Muscle layer of duodenum (tissue), 2 donors: ENCODE data around the gene PLCD4.

Experiments
- H3K27ac ChIP-seq: one replicate; pipeline ENCODE4 v1.7.0; 2013; ENCODE audit warnings: mild to moderate bottlenecking, low read length
- H3K27me3 ChIP-seq: one replicate; pipeline ENCODE4 v1.7.0; 2013; ENCODE audit warnings: low read depth, mild to moderate bottlenecking, control low read depth, low read length
- H3K36me3 ChIP-seq, 2 donors: one replicate each; pipeline ENCODE4 v1.7.0; 2013; ENCODE audit warnings: low read length in 2 of 2, control low read depth in 1 of 2, mild to moderate bottlenecking in 1 of 2; ENCODE audit not compliant: insufficient read depth in 2 of 2, control insufficient read depth in 1 of 2
- H3K4me1 ChIP-seq, 2 donors: one replicate each; pipeline ENCODE4 v1.7.0; 2013; ENCODE audit warnings: low read length in 2 of 2, mild to moderate bottlenecking in 2 of 2, control low read depth in 1 of 2, moderate library complexity in 1 of 2; ENCODE audit not compliant: insufficient read depth in 2 of 2, control insufficient read depth in 1 of 2
- H3K4me3 ChIP-seq, 2 donors: one replicate each; pipeline ENCODE4 v1.7.0; 2013; ENCODE audit warnings: low read length in 2 of 2, low read depth in 1 of 2, mild to moderate bottlenecking in 1 of 2
- H3K9me3 ChIP-seq, 2 donors: one replicate each; pipeline ENCODE4 v1.7.0; 2013; ENCODE audit warnings: low read length in 2 of 2, control low read depth in 1 of 2, mild to moderate bottlenecking in 1 of 2; ENCODE audit not compliant: control insufficient read depth in 1 of 2
- donor health status: healthy.

PLCD4 gene

DNA sequence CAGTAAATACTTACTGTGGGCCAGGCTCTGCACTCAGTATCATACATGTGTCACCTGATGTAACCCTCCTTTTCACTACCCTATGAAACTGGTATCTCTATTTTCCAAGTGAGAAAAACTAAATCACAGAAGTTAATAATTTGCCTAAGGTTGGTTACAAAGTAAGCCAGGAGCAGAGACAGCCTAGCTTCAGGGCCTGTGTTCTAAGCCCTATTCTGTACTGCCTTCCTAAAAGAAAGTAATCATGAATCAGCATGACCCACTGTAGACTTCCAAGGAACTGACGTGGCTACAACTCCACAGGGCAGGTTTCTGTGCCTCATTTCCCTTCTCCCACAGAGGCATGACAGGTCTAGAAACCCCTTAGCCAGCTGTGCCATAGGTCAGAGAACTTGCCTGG, 37.4 kb downstream of the PLCD4 start:
- H3K4me3 ChIP-seq = no peak overlapping the region
- H3K9me3 ChIP-seq = no peaks in the 10 kb centered on the region
- H3K4me1 ChIP-seq = no peaks in the 10 kb centered on the region
- peaks cover 55 to 81% of the 10 kb centered on the region in 2 donors for H3K36me3 ChIP-seq
- no peak overlapping the region for H3K27ac ChIP-seq
- H3K27me3 ChIP-seq = no peaks in the 10 kb centered on the region

DNA sequence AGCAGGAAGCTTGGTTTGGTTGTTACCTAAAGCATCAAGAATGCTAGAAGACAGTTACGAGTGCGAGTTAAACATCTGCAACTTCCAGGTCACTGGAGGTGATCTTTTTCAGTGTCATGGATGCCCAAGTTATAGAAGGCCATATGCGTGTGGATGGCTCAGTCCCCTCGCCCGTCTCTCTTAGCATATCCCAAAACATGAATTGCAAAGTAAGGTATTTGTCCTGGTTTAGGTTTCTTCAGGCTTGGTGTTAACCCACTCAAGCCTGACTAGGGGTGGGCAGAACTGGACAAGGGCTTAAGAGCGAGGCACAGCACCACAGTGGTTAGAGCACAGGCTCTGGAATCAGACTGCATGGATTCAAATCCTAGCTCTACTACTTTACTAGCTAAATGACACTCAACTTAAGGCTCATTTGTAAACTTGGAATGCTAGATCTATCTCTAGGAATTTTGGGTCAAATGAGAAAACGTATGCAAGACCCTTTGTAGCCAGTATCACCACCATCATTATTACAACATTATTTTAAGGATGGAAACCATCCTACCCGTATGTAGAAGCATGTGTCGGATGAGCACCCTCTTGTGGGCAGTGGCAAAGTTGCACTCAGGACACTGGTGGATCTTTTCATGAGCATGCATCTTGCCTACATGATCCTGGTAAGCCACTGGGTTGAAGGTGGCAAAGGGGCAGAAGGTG, 40.5 kb downstream of the PLCD4 start:
- Histone ChIP-seq H3K27ac (no peak overlapping the region), H3K4me3 (no peak overlapping the region), H3K36me3 (peaks cover 76 to 82% of the 10 kb centered on the region in 2 donors), H3K4me1 (no peaks in the 10 kb centered on the region), H3K9me3 (no peaks in the 10 kb centered on the region), H3K27me3 (no peaks in the 10 kb centered on the region)

DNA sequence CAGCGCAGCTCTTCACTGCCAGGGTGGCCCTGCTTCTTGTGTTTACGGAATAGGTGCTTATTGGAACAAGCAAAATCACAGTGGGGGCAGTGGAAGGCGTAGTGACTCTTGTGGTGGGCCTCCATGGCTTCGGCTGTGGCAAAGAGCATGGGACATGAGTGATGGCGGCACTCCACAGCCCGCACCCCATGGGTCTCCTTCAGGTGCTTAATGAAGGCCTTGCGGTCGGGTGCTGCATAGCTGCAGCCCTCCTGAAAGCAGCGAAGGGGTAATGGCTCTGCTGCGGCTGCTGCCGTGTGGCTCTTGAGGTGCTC, 41.0 kb downstream of the PLCD4 start:
- Histone ChIP-seq H3K36me3 (peaks cover 73 to 79% of the 10 kb centered on the region in 2 donors), H3K4me3 (no peak overlapping the region), H3K27me3 (no peaks in the 10 kb centered on the region), H3K4me1 (no peaks in the 10 kb centered on the region), H3K27ac (no peak overlapping the region), H3K9me3 (no peaks in the 10 kb centered on the region)

DNA sequence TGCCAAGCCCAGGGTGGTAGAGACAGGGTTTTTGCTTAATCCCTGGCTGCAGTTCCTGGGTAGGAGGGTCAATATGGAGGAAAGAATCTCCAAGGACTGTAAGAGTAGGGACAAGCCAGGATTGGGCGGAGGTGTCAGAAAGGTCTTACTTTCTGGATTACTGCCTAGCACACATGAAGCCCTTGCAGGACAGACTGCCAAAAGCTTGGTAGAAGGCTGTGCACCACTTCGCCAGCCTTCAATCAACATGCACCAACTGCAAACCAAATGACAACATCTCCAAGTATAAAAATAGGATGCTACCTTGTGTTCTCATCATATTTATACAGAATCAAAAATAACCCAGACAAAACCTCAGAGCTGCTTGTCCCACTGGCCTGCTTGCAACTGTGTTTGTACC, 48.1 kb downstream of the PLCD4 start:
- H3K27me3 ChIP-seq = no peaks in the 10 kb centered on the region
- no peak overlapping the region for H3K4me3 ChIP-seq

DNA sequence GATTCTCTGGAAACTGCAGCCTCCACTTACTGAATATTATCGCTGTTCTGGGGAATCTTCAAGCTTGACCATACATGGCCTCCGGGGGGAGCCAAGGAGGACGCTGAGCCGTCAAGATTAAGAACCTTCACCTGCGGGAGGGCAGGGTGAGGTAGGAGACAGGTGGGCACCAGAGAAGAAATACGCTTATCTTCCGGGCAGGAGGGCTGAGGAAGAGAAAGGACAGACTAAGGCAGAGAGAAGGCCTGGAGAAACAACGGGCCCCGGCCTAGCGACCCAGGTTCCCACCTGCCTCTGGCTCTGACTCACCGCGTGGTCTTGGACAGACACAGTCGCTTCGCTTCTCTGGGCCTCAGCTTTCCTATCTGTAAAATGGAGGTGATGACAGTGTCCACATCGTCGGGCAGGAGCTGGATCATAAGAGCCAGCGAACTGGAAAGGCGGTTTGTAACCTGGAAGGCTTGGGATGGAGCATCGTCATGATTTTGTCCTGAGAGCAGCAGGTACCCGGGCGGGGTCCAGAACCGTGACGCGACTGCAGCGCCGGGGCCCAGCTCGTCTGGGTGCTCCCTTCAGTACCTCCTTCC, 51.1 kb downstream of the PLCD4 start:
- H3K27me3 ChIP-seq = no peaks in the 10 kb centered on the region
- peak overlapping the region; percentile 28 for H3K27ac ChIP-seq
- peaks cover 0 to 17% of the 10 kb centered on the region in 2 donors for H3K4me1 ChIP-seq
- peak overlapping the region; percentile 75 to 93 for H3K4me3 ChIP-seq
- H3K36me3 ChIP-seq = peaks cover 32 to 44% of the 10 kb centered on the region in 2 donors
- H3K9me3 ChIP-seq = no peaks in the 10 kb centered on the region

More for the DNA sequence above, 48.1 kb downstream of the PLCD4 start:
- H3K36me3 ChIP-seq = peaks cover 35 to 44% of the 10 kb centered on the region in 2 donors
- no peak overlapping the region for H3K27ac ChIP-seq
- no peaks in the 10 kb centered on the region for H3K9me3 ChIP-seq
- H3K4me1 ChIP-seq = peaks cover 0 to 17% of the 10 kb centered on the region in 2 donors

DNA sequence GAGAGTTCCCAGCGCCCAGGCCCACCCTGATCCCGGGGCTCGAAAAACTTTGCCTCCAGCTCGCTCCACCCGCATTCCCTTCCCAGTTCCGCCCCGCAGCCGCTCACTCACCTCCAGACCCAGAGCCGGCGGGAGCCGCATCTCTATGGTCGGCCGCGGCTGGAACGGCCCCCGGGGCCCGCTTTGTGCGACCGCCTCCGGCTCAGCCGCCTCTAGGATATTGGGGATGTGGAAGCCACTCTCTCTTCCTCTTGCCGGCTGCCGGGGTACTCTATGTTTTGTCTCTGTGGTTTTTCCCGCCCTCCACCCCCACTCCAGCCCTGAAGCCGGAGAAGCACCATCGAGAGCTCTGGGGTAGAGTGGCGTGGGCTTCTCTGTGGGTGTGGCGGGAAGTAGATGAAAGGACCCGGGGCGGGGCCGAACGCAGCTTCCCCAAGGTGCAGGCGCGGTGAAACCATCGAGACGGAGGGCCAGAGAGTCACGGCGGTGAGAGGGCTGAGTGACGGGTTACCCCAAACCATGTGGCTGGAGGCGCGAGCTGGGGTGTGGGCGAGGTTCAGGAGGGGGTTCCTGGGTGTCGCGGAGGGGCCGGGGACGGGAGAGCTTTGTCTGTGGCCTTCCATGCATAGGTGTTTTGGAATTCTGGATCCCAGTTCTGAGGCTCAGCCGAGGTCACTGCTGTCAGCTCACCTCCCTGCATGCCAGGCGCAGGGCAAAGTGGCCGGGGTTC, 51.7 kb downstream of the PLCD4 start, which contains the start of the genes BCS1L and ZNF142:
Gene BCS1L (plus strand): TSS at position 426 of the 730 bp plus-strand sequence. CDS start 1,305 bp downstream, outside the sequence.
Gene ZNF142 (minus strand): TSS at position 366 of the 730 bp plus-strand sequence. CDS start 3,194 bp downstream, outside the sequence.
- Histone ChIP-seq H3K4me1 (peaks cover 0 to 17% of the 10 kb centered on the region in 2 donors), H3K4me3 (peak within 1 kb of the TSS; percentile 75 to 93), H3K9me3 (no peaks in the 10 kb centered on the region), H3K27ac (peak within 1 kb of the TSS; percentile 28), H3K27me3 (no peaks in the 10 kb centered on the region), H3K36me3 (peaks cover 37 to 44% of the 10 kb centered on the region in 2 donors)

DNA sequence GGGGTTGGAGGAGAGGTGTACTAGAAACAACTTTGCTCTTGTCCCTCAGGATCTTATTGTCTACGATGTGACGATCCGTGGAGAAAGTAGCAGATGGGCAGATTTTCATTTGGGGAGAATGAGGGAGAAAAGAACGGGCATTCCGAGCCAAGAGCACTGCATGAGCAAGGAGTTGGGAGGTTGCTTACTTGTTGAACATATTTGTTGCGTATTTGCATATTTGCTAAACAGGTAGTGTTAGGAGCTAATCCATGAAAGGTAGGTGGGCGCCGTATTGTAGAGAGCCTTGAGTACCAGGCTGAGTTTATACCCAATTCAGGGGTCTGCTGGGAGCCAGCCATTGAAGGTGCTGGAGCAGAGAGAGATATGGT, 52.3 kb downstream of the PLCD4 start:
- Histone ChIP-seq H3K9me3 (no peaks in the 10 kb centered on the region), H3K4me1 (peaks cover 0 to 17% of the 10 kb centered on the region in 2 donors), H3K36me3 (peaks cover 40 to 44% of the 10 kb centered on the region in 2 donors), H3K4me3 (peak overlapping the region; percentile 75 to 93), H3K27ac (peak overlapping the region; percentile 28), H3K27me3 (no peaks in the 10 kb centered on the region)

DNA sequence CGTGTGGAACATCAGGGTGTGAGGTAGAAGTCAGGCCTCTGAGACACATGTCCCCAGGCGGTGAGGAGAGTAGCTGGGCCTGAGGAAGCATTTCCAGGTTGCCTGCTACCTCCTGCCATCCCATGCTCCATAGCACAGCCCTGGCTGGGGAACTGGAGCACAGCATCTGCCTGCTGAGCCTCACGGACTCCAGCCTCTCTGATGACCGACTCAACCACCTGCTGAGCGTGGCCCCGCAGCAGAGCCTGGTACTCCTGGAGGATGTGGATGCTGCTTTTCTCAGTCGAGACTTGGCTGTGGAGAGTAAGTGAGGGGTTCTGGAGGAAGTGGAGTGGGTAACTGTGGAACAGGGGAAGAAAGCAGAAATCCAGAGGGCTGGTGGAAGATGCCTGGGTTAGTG, 54.7 kb downstream of the PLCD4 start:
- no peak overlapping the region for H3K4me3 ChIP-seq

DNA sequence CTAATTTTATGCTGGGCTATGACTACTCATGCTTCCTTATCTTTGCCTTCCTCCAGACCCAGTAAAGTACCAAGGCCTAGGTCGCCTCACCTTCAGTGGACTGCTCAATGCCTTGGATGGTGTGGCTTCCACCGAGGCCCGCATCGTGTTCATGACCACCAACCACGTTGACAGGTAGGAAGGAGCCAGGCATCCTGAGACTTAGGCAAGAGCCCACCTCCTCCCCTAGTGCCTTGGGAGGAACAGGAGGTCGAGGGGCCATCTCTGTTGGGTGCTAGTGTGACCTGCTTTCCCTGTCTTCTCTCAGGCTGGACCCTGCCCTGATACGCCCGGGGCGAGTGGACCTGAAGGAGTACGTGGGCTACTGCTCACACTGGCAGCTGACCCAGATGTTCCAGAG, 55.1 kb downstream of the PLCD4 start:
- Histone ChIP-seq H3K27me3 (no peaks in the 10 kb centered on the region), H3K27ac (no peak overlapping the region), H3K4me3 (no peak overlapping the region), H3K4me1 (peaks cover 0 to 17% of the 10 kb centered on the region in 2 donors), H3K9me3 (no peaks in the 10 kb centered on the region), H3K36me3 (peaks cover 44 to 55% of the 10 kb centered on the region in 2 donors)

More for the DNA sequence above, 54.7 kb downstream of the PLCD4 start:
- Histone ChIP-seq H3K27me3 (no peaks in the 10 kb centered on the region), H3K4me1 (peaks cover 0 to 17% of the 10 kb centered on the region in 2 donors), H3K27ac (no peak overlapping the region), H3K9me3 (no peaks in the 10 kb centered on the region), H3K36me3 (peaks cover 42 to 51% of the 10 kb centered on the region in 2 donors)

DNA sequence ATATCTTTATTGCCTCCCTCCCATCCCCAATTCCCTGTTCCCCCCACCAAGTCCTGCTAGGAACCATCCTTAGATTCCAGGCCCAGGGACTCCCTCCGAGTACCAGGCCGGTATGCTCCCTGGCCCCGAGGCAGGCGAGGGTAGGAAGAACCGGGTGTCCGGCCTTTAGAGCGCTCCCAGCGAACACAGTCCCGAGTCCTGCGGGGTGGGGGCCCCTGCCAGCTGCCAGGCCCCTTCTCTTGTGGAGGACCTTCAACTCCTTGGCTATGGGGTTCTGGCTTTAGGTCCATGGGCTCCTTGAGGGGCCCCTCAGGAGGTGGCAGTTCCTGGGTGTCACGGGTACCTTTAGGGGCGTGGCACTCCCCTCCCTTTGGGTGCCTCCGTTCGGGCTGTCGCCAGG, 56.2 kb downstream of the PLCD4 start:
- no peak overlapping the region for H3K27ac ChIP-seq
- peaks cover 49 to 66% of the 10 kb centered on the region in 2 donors for H3K36me3 ChIP-seq
- H3K4me3 ChIP-seq = no peak overlapping the region
- H3K4me1 ChIP-seq = peaks cover 0 to 9% of the 10 kb centered on the region in 2 donors
- H3K27me3 ChIP-seq = no peaks in the 10 kb centered on the region
- no peaks in the 10 kb centered on the region for H3K9me3 ChIP-seq

DNA sequence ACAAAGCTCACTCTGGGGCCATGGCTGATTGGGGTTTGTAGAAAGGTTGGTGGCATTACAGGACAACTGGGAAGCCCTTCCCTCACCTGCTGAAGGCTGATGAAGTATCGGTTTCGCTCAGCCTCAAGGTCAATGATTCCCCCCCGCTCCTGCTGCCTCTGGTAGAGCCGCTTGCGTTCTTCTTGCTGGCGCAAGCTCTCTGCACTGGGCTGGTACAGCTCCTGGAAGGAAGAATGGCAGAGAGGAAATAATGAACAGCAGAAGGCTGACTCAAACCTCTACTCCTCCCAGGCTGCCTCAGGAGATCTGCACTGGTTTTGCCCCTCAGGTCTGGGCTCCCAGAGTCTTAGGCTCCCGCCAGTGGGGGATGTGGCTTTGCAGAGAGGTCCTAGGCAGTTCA, 57.0 kb downstream of the PLCD4 start:
- Histone ChIP-seq H3K4me1 (peaks cover 0 to 9% of the 10 kb centered on the region in 2 donors), H3K9me3 (no peaks in the 10 kb centered on the region), H3K27ac (no peak overlapping the region), H3K36me3 (peaks cover 52 to 67% of the 10 kb centered on the region in 2 donors), H3K27me3 (no peaks in the 10 kb centered on the region), H3K4me3 (no peak overlapping the region)
